Inferior parietal cortex (tissue), 1 donor: ENCODE measurements around the gene PROSER2.

ENCODE experiments used
- DNase-seq: peaks from one replicate; pipeline ENCODE4 v3.0.0-alpha.2; 2016; ENCODE audit errors: extremely low spot score

PROSER2 gene

DNA sequence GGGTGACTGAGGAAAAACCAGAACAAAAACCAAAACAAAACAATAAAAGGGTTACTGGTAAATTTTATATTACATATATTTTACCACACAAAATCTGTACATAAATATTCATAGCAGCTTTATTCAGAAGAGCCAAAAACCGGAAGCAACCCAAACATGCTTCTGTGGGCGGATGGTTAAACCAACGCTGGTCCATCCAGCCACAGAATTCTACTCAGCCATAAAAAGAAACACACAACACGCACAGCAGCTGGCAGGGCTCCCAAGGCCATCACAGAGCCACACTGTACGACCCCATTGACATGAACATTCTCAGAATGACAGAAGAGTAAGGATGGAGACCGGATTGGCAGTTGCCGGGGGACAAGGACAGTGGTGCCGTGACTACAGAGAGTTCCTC is 83.6 kb downstream of the PROSER2 start:
- DNase-seq = no peak

DNA sequence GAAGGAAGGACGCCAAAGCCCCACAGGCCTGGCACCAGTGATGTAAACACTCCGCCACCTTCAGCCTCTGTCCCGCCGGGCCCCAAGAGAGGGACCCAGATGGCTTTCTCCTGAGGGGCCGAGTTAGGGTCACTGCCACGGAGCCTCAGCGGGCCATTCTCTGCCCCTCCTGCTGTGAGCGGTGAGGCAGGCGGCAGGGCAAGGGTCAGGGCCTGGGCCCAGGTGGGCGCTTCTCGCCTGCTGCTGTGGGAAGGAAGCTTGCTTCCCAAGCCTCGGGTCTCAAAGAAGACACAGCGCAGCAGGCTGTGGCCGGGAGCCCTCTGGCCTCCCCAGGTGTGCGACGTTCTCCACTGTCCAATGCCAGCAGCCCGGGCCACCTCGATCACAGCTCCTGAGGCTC is 84.8 kb downstream of the PROSER2 start:
- no peak for DNase-seq

DNA sequence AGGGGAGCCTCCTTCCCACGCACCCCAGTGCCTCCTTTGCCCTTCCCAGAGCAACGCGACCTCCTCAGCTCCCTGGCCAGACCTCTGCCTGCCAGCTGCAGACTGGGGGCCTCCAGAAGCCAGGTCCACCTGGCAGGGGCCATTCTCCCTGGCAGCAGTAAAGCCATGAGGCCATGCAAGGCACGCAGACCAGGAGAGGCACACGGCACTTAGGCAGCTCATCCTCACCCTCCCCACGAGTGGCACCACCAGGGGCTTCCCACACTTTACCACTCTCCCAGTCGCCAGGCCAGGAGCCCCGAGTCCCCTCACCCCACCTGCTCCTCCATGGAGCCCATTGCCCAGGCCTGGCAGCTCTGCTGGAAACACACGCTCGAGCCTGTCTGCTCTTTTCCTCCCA is 85.4 kb downstream of the PROSER2 start:
- DNase-seq = no peak

DNA sequence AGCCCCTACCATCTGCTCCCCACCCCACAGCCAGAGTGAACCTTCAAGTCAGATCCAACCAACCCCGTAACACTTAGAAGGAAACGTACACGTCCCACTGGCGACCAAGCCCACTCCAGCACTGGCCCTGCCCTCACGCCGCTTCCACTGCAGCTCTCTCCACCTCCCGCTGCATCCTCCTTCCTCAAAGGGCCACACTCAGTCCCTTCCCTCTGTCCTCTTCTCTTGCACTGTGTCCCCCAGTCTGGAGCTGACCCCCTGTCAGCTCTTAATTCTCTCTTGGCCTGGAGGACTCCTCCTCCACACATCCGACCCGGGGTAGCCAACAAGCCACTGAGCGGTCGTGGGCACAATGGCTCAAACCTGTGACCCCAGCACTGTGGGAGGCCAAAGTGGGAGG is 85.8 kb downstream of the PROSER2 start:
- no peak for DNase-seq

DNA sequence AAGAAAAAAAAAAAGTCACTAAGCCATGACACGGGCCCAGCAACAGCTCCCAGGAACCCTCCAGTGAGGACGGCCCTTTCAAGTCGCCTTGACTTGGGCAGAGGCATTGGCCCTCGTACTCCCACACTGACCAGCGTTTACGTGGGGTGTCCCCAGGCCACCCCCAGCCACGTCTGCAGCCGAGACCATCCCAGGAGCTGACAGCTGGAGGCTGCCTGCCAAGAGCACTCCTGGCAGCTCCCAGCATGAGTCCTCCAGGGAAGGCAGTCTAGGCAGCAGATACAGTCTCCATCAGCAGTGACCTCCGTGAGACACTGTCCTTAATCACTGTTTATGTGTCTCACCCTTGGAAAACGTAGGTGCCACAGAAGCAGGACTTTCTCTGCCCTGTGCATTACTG is 86.5 kb downstream of the PROSER2 start:
- DNase-seq = no peak

DNA sequence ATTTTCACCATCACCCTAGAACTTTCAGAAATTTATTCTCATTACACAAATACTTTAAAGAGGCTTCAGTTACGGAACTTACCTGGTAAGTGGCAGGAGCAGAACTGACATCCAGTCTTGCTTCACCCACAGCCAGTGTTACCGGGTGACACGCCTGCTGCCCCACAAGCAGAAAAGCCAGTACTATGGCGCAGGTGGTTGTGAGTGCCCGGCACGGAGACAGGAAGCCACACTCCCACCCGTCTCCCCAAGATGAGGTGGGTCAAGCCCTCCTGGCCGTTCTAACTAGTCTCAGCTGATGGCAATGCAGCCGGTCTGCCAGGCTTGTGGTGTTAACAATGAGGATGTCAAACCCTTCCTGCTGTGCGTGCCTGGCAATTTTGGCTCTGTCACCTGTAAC is 86.9 kb downstream of the PROSER2 start:
- DNase-seq = no peak

DNA sequence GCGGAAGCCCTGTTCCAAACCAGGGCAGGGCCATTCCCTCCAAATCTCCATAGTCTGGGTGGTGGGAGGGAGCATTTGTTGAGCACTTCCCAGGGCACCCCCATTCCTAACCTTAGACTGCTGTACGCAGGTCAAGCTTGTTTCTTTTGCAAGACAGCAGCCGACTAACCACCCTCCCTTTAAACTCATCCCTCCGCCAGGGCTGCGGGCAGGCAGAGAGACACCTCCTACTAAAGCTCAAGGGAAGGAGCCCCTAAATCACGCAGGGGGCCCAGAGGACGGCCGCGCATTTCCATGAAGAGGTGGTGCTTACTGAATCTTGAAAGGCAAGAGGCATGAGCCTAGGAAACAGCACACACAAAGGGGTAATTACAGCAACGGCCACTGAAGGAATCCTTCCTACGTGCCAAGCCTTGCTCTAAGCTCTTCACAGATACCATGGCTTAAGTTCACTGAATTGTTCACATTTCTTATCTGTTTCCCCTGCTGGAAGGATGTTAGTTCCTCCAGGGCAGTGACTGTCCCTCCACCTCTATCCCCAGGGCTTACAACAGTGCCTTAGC is 90.0 kb downstream of the PROSER2 start:
- no peak for DNase-seq

DNA sequence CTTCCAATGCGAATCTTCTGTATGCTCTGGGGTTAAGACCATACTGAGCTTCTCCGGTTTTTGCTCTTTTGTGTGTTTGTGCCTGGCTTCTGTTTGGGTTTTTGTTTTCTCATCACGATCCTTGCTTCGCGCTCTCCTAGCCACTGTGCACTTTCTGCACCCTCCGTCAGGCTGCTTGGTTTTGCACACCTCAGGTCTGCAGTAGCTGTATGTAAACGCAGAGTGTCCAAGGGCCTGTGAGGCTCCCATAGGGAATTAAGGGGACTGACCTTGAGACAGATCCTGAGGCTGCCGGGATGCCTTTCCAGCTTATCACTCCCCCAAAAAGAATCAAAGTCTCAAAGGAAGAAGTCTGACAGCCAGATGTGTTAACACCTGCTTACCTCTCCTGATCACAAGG is 95.2 kb downstream of the PROSER2 start:
- DNase-seq = no peak

DNA sequence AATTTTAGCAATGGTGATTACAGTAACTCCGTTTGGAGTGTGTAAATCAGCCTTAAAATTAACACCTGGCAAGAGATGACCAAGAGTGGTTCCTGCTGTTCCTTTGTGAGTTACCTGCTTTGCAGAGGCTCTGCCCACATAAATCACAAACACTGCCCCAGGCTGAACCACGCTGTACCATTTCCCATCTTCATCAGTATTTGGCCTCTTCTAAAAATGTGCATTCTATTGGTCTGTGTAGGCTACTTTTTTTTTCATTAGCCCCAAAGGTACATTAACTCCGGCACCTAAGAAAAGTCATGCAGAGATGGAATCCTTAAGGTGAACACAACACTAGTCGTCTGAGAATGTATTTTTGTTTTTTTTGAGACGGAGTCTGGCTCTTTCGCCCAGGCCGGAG is 96.1 kb downstream of the PROSER2 start:
- no peak for DNase-seq
